ENCODE results near the gene PTPRR. TPM values are rescaled to one million over a fixed set of nuclear protein-coding genes. Genes with fewer than 3 reads are reported as not detected.

The PTPRR gene
- total RNA-seq, 1 experiment from 2014 or later, result 1.3 TPM

- H3K4me3 ChIP-seq (ENCODE audit: low read depth, low read length), result no peak overlapping the region
- intact Hi-C loops (cut with micrococcal nuclease; ENCODE audit: unreplicated experiment), result no loop called here
- no peaks in the 10 kb centered on the region for H3K27me3 ChIP-seq (replicated peaks; ENCODE audit: control insufficient read depth, insufficient read depth, low read length)
- no TSS peak for BruUV-seq (replicated peaks)
- no peaks in the 10 kb centered on the region for H3K9me3 Mint-ChIP-seq (ENCODE audit: unreplicated experiment)
- no peaks in the 10 kb centered on the region for H3K4me1 ChIP-seq
- no peak for TF ChIP-seq CTCF (IDR thresholded peaks at IDR 0.05; ENCODE audit: insufficient read depth in 1 of 2, low read depth in 1 of 2, low read length in 1 of 2, severe bottlenecking in 1 of 2, unreplicated experiment in 1 of 2)
- no peaks in the 10 kb centered on the region for H3K36me3 Mint-ChIP-seq (ENCODE audit: insufficient read depth, unreplicated experiment)
- ChIA-PET CTCF (no interaction called here), POLR2A (no interaction called here)
- no peaks in the 10 kb centered on the region for H3K4me1 Mint-ChIP-seq (ENCODE audit: low read depth, unreplicated experiment)
- H3K4me3 Mint-ChIP-seq (ENCODE audit: unreplicated experiment), result no peak overlapping the region
- DNase-seq, result no peak
- H3K27ac Mint-ChIP-seq (ENCODE audit: unreplicated experiment), result no peak overlapping the region
- H3K27me3 Mint-ChIP-seq (ENCODE audit: insufficient read depth, unreplicated experiment), result peaks cover 4% of the 10 kb centered on the region
- H3K9me3 ChIP-seq, result no peaks in the 10 kb centered on the region
- H3K36me3 ChIP-seq (ENCODE audit: control insufficient read depth, insufficient read depth, low read length), result no peaks in the 10 kb centered on the region
Observed at GRCh38 chr12:70933133-70933532, 12.6 kb upstream of the PTPRR start.

- Mint-ChIP-seq H3K9me3 (ENCODE audit: unreplicated experiment) (no peaks in the 10 kb centered on the region), H3K4me3 (ENCODE audit: unreplicated experiment) (no peak overlapping the region), H3K27me3 (ENCODE audit: insufficient read depth, unreplicated experiment) (no peaks in the 10 kb centered on the region), H3K4me1 (ENCODE audit: low read depth, unreplicated experiment) (no peaks in the 10 kb centered on the region), H3K36me3 (ENCODE audit: insufficient read depth, unreplicated experiment) (no peaks in the 10 kb centered on the region), H3K27ac (ENCODE audit: unreplicated experiment) (no peak overlapping the region)
- no TSS peak for BruUV-seq (replicated peaks)
- Histone ChIP-seq H3K36me3 (ENCODE audit: control insufficient read depth, insufficient read depth, low read length) (no peaks in the 10 kb centered on the region), H3K9me3 (no peaks in the 10 kb centered on the region), H3K27me3 (replicated peaks; ENCODE audit: control insufficient read depth, insufficient read depth, low read length) (no peaks in the 10 kb centered on the region), H3K4me3 (ENCODE audit: low read depth, low read length) (no peak overlapping the region), H3K4me1 (no peaks in the 10 kb centered on the region)
- no peak for DNase-seq
- intact Hi-C loops (cut with micrococcal nuclease; ENCODE audit: unreplicated experiment), result no loop called here
- no peak for TF ChIP-seq CTCF (IDR thresholded peaks at IDR 0.05; ENCODE audit: insufficient read depth in 1 of 2, low read depth in 1 of 2, low read length in 1 of 2, severe bottlenecking in 1 of 2, unreplicated experiment in 1 of 2)
- POLR2A ChIA-PET, result no interaction called here
- CTCF ChIA-PET, result no interaction called here
Observed at GRCh38 chr12:70929029-70929428, 8.5 kb upstream of the PTPRR start.

- Mint-ChIP-seq H3K4me1 (ENCODE audit: low read depth, unreplicated experiment) (no peaks in the 10 kb centered on the region), H3K9me3 (ENCODE audit: unreplicated experiment) (no peaks in the 10 kb centered on the region), H3K36me3 (ENCODE audit: insufficient read depth, unreplicated experiment) (no peaks in the 10 kb centered on the region), H3K4me3 (ENCODE audit: unreplicated experiment) (no peak overlapping the region), H3K27me3 (ENCODE audit: insufficient read depth, unreplicated experiment) (no peaks in the 10 kb centered on the region), H3K27ac (ENCODE audit: unreplicated experiment) (no peak overlapping the region)
- BruUV-seq (replicated peaks), result no TSS peak
- Histone ChIP-seq H3K4me1 (no peaks in the 10 kb centered on the region), H3K9me3 (no peaks in the 10 kb centered on the region), H3K27me3 (replicated peaks; ENCODE audit: control insufficient read depth, insufficient read depth, low read length) (no peaks in the 10 kb centered on the region), H3K4me3 (ENCODE audit: low read depth, low read length) (no peak overlapping the region), H3K36me3 (ENCODE audit: control insufficient read depth, insufficient read depth, low read length) (no peaks in the 10 kb centered on the region)
- no peak for TF ChIP-seq CTCF (IDR thresholded peaks at IDR 0.05; ENCODE audit: insufficient read depth in 1 of 2, low read depth in 1 of 2, low read length in 1 of 2, severe bottlenecking in 1 of 2, unreplicated experiment in 1 of 2)
- POLR2A ChIA-PET, result no interaction called here
- CTCF ChIA-PET, result no interaction called here
- DNase-seq, result no peak
- intact Hi-C loops (cut with micrococcal nuclease; ENCODE audit: unreplicated experiment), result no loop called here
Observed at GRCh38 chr12:70928071-70928470, 7.5 kb upstream of the PTPRR start.
